ENCODE data around the gene TBXAS1.

Gene TBXAS1

DNA sequence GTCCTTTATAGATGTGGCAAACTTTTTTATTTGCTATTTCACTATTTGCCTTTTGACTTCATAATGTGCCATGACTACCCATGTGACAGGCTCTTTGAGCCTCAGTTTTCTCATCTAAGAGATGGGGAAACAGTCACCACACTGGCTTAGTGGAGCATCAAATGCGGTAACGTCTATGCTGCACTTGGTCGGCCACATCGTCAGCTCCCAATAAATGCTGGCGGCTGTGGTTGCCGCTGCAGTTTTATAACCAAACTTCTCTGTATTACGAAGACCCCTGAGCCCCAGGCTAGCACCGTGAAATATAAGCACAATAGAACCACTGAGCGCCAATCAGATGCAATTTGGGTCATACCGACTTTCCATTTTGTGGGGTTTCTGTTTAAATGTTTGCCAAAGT, 177.5 kb downstream of the TBXAS1 start:
- DNase-seq, result no peak

- no peak for DNase-seq
Observed at GRCh38 chr7:140007051-140007690, 178.1 kb downstream of the TBXAS1 start.

- no peak for DNase-seq
Observed at GRCh38 chr7:140008755-140009610, 179.9 kb downstream of the TBXAS1 start.

GRCh38 chr7:140009735-140010134, 180.7 kb downstream of the TBXAS1 start:
- DNase-seq, result no peak

- no peak for DNase-seq
Observed at GRCh38 chr7:140010194-140010895, 181.3 kb downstream of the TBXAS1 start.

GRCh38 chr7:140013676-140014075, 184.6 kb downstream of the TBXAS1 start:
- no peak for DNase-seq

DNA sequence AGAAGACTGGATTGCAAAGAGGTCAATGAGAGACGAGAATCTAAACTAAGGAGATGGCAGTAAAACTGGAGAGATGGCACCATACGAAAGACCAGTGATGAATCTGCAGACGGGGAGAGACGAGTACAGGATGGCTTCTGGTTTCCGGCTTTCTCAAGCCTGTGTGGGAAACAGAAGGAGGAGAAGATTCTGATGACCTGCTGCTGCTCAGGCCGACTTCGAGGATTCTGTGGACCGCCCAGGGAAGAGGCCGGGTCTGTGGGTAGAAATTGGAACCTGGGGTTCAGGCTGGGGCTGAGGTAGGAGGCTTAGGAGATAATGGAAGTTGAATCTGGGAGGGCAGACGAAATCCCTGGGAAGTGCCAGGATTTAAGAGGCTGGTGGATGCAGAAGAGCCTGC, 185.1 kb downstream of the TBXAS1 start:
- no peak for DNase-seq

GRCh38 chr7:140015471-140015970, 186.5 kb downstream of the TBXAS1 start:
- no peak for DNase-seq

DNA sequence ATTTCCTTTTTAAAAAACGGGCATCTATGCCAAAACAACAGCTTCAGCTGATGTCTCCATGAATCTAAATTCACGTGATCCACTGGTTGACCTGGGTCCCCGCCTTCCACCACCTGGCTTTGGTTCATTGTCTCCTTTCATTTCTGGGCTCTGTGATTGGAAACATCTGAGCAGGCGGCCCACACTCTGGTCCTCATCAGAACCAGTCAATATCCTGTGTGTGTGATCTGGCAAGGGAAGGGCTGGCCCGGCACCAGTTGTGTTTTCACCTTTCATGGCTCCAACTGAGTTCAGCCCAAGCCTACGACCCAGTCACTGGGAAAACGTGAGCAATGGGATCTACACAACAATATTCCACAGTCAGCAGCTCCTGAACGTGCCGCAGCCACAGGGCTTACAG, 187.5 kb downstream of the TBXAS1 start:
- no peak for DNase-seq

DNA sequence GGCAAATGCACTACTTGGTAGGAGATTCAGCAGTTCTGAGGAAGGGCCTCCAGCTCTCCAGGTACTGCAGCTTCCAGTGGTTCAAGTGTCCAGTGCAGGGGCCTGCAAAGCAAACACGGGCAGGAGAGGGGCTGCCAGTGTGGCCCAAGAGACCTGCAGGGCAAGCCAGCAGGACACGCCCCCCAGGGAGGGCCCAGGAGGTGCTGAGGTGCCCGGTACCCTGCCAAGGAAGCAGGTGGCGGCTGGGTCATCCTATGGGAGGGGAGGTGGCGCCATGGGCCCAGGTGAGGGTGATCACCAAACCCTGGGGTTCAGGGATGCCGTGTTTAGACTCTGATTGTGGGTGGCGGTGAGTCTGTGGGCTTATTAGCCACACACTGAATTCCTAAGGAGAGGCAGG, 188.0 kb downstream of the TBXAS1 start:
- no peak for DNase-seq

- no peak for DNase-seq
Observed at GRCh38 chr7:140017543-140017942, 188.5 kb downstream of the TBXAS1 start.

DNA sequence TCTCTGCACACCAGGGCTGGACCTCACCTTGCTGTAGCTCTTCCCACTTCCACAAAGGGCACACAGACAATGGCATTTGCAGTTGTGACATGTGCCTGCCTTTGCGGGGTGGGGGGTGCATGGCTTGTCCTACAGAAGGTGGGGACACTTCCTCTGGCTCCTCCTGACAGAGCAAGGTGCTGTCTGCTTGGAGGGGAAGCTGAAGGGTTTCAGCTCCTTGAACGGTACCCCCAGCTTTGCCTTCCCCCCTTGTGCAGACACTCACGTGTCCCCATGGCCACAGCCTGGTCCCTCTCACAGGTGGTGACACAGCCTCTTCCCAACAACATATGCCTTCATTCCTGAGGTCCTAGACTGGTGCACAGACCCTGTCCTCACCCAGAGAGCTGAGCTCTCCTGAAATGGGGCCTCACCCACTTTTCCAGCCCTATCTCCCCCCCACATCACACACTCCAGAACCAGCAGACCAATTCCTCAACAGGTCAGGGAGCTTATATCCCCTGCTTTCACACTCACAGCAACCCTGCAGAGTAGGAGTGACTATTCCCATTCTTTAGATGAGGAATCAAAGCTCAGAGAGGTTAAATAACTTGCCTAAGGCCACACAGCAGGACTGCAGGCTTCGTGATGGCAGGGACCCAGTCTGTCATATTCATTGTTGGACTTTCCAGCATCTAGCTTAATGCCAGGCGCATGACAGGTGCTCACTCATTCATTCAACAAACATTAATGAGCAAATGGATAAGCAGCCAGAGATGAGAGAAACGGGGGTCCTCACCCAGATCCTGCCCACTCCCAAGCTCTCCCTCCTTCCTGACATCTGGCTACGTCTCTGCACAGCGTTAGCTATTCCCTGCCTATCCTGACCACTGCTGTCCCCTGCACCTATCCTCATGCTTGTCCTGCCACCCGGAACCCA, 189.3 kb downstream of the TBXAS1 start:
- no peak for DNase-seq

GRCh38 chr7:140019172-140019571, 190.1 kb downstream of the TBXAS1 start:
- DNase-seq, result no peak

GRCh38 chr7:140019606-140020005, 190.5 kb downstream of the TBXAS1 start:
- DNase-seq, result no peak

- no peak for DNase-seq
Observed at GRCh38 chr7:140021603-140022002, 192.5 kb downstream of the TBXAS1 start.

GRCh38 chr7:140022582-140023211, 193.6 kb downstream of the TBXAS1 start:
- no peak for DNase-seq

GRCh38 chr7:140023728-140024127, 194.7 kb downstream of the TBXAS1 start:
- no peak for DNase-seq

DNA sequence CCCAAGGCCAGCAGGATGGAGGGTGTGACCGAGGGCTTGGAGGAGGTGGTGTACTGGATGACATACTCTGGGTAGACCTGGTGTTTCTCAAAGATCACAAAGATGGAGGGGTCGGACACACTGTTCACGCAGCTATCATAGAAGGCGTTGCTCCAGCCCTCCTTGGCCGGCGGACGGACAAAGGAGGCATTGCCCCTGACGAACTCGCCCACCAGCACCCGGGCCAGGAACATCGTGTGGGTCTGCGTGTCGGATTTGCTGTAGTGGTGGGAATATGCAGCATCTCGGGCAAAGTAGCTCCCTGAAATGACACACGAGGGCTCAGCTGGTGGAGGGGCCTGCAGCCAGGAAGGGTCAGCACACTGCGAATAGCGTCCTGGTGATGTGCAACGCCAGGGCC, 195.5 kb downstream of the TBXAS1 start:
- DNase-seq, result no peak

DNA sequence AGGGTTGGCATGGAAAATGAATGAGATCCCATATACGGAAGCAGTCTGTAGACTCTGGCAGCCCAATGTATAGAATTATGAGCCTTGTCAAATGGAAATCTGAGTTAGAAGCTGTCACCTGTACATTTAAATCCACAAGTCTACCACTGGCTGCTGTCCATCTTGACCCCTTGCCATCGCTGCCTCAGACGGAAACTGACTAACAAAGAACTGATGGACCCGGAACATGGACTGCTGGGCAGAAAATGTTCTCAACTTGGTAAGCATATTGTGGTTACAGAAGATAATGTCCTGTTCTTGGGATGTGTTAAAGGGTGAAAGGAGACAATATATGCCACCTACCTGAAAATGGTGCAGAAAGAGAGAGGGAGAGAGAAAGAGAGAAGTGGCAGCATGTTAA, 196.2 kb downstream of the TBXAS1 start:
- no peak for DNase-seq

GRCh38 chr7:140025814-140026433, 196.9 kb downstream of the TBXAS1 start:
- DNase-seq, result no peak

DNA sequence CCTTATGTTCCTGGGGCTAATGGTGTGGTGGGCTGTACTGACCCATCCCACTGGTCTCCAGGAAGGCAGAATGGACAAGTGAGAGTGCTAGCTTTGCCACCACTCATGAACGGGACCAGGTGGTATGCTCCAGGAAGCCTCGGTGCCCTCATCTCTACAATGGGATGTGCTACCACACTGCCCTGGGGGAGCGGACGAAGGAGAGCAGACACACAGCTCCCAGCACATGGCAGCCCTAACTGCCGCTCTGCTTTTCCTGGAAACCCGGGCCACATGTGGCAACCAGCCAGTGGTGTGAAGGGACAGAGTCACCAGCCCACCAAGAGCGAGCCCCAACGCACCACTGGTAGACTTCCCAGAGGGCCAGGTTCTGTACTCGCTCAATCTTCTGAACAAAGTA, 197.9 kb downstream of the TBXAS1 start:
- DNase-seq, result no peak
